Endothelial cell of umbilical vein (primary cell): Measurements from ENCODE around the gene TCERG1. TPM values are rescaled to one million over a fixed set of nuclear protein-coding genes. Genes with fewer than 3 reads are reported as not detected.
"Not testable (repeated sequence)": the region's sequence is repeated elsewhere in the genome, so short reads cannot be mapped to it uniquely, and the experiment has no call there.

Source experiments
- BruUV-seq: library from RNA; stranded (reverse); fragments of 400-500 nt; replicated peaks from 2 replicates; lab custom pipeline; 2021; lab: Mats Ljungman, UMichigan
- CTCF ChIA-PET: fragments of 300-600, 350-600 bp; sonication (Branson Sonifier 250); formaldehyde crosslinking; loops from one replicate; lab custom pipeline; 2021; ENCODE audit warnings: antibody characterized with exemption, inconsistent platforms; lab: Charles Lee
- POLR2A ChIA-PET: fragments of 300-600, 350-600 bp; sonication (Branson Sonifier 250); formaldehyde crosslinking; loops from one replicate; lab custom pipeline; 2021; ENCODE audit warnings: antibody characterized with exemption, inconsistent platforms; lab: Charles Lee
- DNase-seq: peaks from one replicate; pipeline ENCODE4 v3.0.0-alpha.2; 2011; ENCODE audit warnings: low read depth, low spot score
- FAIRE-seq: peaks from 2 replicates; lab custom pipeline; 2011; peaks lifted over from hg19 to GRCh38; lab: Jason Lieb, UNC
- H2AFZ ChIP-seq: 2 replicates; pipeline ENCODE4 v1.6.0; 2012; ENCODE audit warnings: low read depth, low read length, control low read depth, inconsistent platforms
- H3K27ac ChIP-seq: 2 replicates; pipeline ENCODE4 v1.5.1; 2011; ENCODE audit warnings: low read depth, mild to moderate bottlenecking, control low read depth, low read length, moderate library complexity; ENCODE audit not compliant: insufficient read depth
- H3K27me3 ChIP-seq, 2 experiments: 2 replicates each; pipeline versions ENCODE4 v1.6.0 to v1.6.1; 2011; ENCODE audit warnings: low read length in 2 of 2, mixed read lengths in 1 of 2; ENCODE audit not compliant: control insufficient read depth in 2 of 2, insufficient read depth in 2 of 2
- H3K36me3 ChIP-seq, 2 experiments: 2 replicates in 1 of 2; 3 replicates in 1 of 2; pipeline ENCODE4 v1.5.1; 2011; ENCODE audit warnings: low read length in 2 of 2, mild to moderate bottlenecking in 1 of 2, moderate library complexity in 1 of 2; ENCODE audit not compliant: control insufficient read depth in 2 of 2, insufficient read depth in 2 of 2; ENCODE audit errors: extremely low read depth in 1 of 2
- H3K4me1 ChIP-seq: 3 replicates; pipeline ENCODE4 v1.5.1; 2011; ENCODE audit warnings: mild to moderate bottlenecking, low read length; ENCODE audit not compliant: control insufficient read depth, insufficient read depth; ENCODE audit errors: extremely low read depth
- H3K4me2 ChIP-seq: 2 replicates; pipeline ENCODE4 v1.6.1; 2011; ENCODE audit warnings: low read length, control low read depth, mixed read lengths; ENCODE audit not compliant: insufficient read depth
- H3K4me3 ChIP-seq, 3 experiments: fragments of 200-600 bp in 1 of 3; sonication (generic), shearing (Covaris generic) in 1 of 3; replicated peaks in 1 of 3; 2 replicates each; pipeline ENCODE4 v1.5.1; 2011 to 2016; ENCODE audit warnings: control low read depth in 3 of 3, low read length in 3 of 3, mild to moderate bottlenecking in 2 of 3, inconsistent platforms in 1 of 3, low read depth in 1 of 3, moderate library complexity in 1 of 3; ENCODE audit not compliant: insufficient read depth in 1 of 3
- H3K79me2 ChIP-seq: 2 replicates; pipeline ENCODE4 v1.6.0; 2012; ENCODE audit warnings: low read length, inconsistent platforms; ENCODE audit not compliant: control insufficient read depth, insufficient read depth
- H3K9ac ChIP-seq: replicated peaks from 2 replicates; pipeline ENCODE3; 2011; ENCODE audit warnings: low read length, control low read depth; ENCODE audit not compliant: insufficient read depth; ENCODE audit errors: extremely low read depth
- H3K9me1 ChIP-seq: replicated peaks from 3 replicates; pipeline ENCODE4 v1.6.0; 2011; ENCODE audit warnings: mild to moderate bottlenecking, low read length; ENCODE audit not compliant: control insufficient read depth, insufficient read depth; ENCODE audit errors: extremely low read depth
- H3K9me3 ChIP-seq: replicated peaks from 2 replicates; pipeline ENCODE4 v1.5.1; 2012; ENCODE audit warnings: low read length, inconsistent platforms; ENCODE audit not compliant: control insufficient read depth, insufficient read depth
- H4K20me1 ChIP-seq: replicated peaks from 2 replicates; pipeline ENCODE3; 2011; ENCODE audit warnings: mild to moderate bottlenecking, low read length; ENCODE audit not compliant: control insufficient read depth, insufficient read depth; ENCODE audit errors: extremely low read depth
- EZH2 ChIP-seq: IDR thresholded peaks from 2 replicates; pipeline ENCODE4 v1.6.1; 2012; ENCODE audit warnings: borderline replicate concordance, low read depth, mild to moderate bottlenecking, moderate library complexity, low read length, inconsistent platforms; ENCODE audit not compliant: severe bottlenecking
- FOS ChIP-seq: IDR thresholded peaks from 2 replicates; pipeline ENCODE4 v1.6.1; 2011; ENCODE audit warnings: mild to moderate bottlenecking, low read length, moderate library complexity, borderline replicate concordance; ENCODE audit not compliant: insufficient read depth
- GATA2 ChIP-seq: IDR thresholded peaks from 2 replicates; pipeline ENCODE4 v1.7.0; 2011; ENCODE audit warnings: low read depth, mild to moderate bottlenecking, moderate library complexity, mixed read lengths, low read length; ENCODE audit not compliant: insufficient read length, insufficient read depth
- JUN ChIP-seq: IDR thresholded peaks from 2 replicates; pipeline ENCODE4 v1.6.1; 2011; ENCODE audit warnings: borderline replicate concordance, low read depth; ENCODE audit not compliant: insufficient read length, insufficient read depth
- MAX ChIP-seq: IDR thresholded peaks from 2 replicates; pipeline ENCODE4 v1.6.1; 2011; ENCODE audit not compliant: insufficient read depth, insufficient read length
- MYC ChIP-seq: IDR thresholded peaks from one replicate; pipeline ENCODE4 v1.6.1; 2011; ENCODE audit warnings: mild to moderate bottlenecking, low read depth, low read length
- POLR2A ChIP-seq: IDR thresholded peaks from 2 replicates; pipeline ENCODE4 v1.6.1; 2012; ENCODE audit warnings: low read depth, mild to moderate bottlenecking, control low read depth, low read length
- POLR2AphosphoS5 ChIP-seq: IDR thresholded peaks from 2 replicates; pipeline ENCODE4 v1.6.1; 2012; ENCODE audit warnings: low read depth, mild to moderate bottlenecking, control low read depth, low read length, moderate library complexity; ENCODE audit not compliant: insufficient read depth
- dilution Hi-C: fragments of 300-500 bp; cut with MboI; formaldehyde crosslinking; loops from one replicate; pipeline ENCODE4 v1.15.0; 2019; ENCODE audit warnings: low sequenced_read_pairs; ENCODE audit not compliant: extremely low pct_ligation_motif_present
- intact Hi-C: fragments of 100-400 bp; cut with micrococcal nuclease; formaldehyde crosslinking; loops from one replicate; pipeline ENCODE4 v1.10.0; 2022
- polyA plus RNA-seq, 4 experiments: library from polyadenylated mRNA; depleted of rRNA in 3 of 4; stranded (reverse) in 3 of 4; unstranded in 1 of 4; fragments of >200 nt; gene quantifications; 2 replicates each; pipeline versions ENCODE4 v1.2.1 to v1.2.3, GENCODE V29; 2011 to 2012; ENCODE audit warnings: missing spikeins in 1 of 4
- total RNA-seq: library from RNA; stranded (reverse); gene quantifications from 2 replicates; pipeline ENCODE4 v1.2.3, GENCODE V29; 2021
- TF ChIP-seq, protein P1 (sequence below), 2 donors: IDR thresholded peaks; 1 replicate in 1 of 2; 2 replicates in 1 of 2; pipeline ENCODE4 v1.5.1; 2011; ENCODE audit warnings: low read length in 2 of 2, mild to moderate bottlenecking in 2 of 2, moderate library complexity in 2 of 2, control low read depth in 1 of 2, inconsistent platforms in 1 of 2, low read depth in 1 of 2; ENCODE audit not compliant: insufficient read depth in 1 of 2; ENCODE audit errors: extremely low read depth in 1 of 2

The TCERG1 gene
- total and polyA plus RNA-seq, 2 donors (not counting 3 experiments of a cell fraction or from before 2014, with no cell fraction given), result 71.4 to 98.4 TPM

DNA sequence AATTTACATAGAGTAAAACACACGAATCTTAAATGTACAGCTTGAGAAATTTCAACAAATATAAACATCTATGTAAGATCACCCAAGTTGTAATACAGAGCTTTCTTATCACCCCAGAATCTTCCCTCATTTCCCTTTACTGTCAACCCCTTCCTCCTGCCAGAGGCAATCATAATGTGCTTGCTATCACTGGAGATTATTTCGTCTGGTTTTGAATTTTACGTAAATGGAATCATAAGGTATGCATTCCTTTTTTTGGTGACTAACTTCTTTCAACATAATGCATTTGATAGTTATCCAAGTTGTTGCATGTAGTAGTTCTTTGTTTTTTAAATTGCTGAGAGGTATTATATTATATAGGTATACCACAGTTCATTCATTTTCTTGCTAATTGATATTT, 106.3 kb downstream of the TCERG1 start:
- TF ChIP-seq MYC, result no peak
- no peak for TF ChIP-seq JUN
- TF ChIP-seq, protein P1, sequence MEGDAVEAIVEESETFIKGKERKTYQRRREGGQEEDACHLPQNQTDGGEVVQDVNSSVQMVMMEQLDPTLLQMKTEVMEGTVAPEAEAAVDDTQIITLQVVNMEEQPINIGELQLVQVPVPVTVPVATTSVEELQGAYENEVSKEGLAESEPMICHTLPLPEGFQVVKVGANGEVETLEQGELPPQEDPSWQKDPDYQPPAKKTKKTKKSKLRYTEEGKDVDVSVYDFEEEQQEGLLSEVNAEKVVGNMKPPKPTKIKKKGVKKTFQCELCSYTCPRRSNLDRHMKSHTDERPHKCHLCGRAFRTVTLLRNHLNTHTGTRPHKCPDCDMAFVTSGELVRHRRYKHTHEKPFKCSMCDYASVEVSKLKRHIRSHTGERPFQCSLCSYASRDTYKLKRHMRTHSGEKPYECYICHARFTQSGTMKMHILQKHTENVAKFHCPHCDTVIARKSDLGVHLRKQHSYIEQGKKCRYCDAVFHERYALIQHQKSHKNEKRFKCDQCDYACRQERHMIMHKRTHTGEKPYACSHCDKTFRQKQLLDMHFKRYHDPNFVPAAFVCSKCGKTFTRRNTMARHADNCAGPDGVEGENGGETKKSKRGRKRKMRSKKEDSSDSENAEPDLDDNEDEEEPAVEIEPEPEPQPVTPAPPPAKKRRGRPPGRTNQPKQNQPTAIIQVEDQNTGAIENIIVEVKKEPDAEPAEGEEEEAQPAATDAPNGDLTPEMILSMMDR (IDR thresholded peaks at IDR 0.05; ENCODE audit: extremely low read depth in 1 of 2, insufficient read depth in 1 of 2, low read depth in 1 of 2, low read length in 2 of 2), result no peak
- TF ChIP-seq POLR2AphosphoS5, result no peak
- no peak for TF ChIP-seq POLR2A
- no peak for TF ChIP-seq FOS
- TF ChIP-seq EZH2, result no peak
- no peak for TF ChIP-seq GATA2
- TF ChIP-seq MAX, result no peak
- no peak for FAIRE-seq
- intact Hi-C loops, result no loop called here
- H3K4me3 ChIP-seq, result no peak overlapping the region
- POLR2A ChIA-PET, result no interaction called here
- no peaks in the 10 kb centered on the region for H3K9me1 ChIP-seq
- no peaks in the 10 kb centered on the region for H3K79me2 ChIP-seq
- no peaks in the 10 kb centered on the region for H3K36me3 ChIP-seq
- no peak for DNase-seq
- H3K9ac ChIP-seq, result no peak overlapping the region
- H3K27me3 ChIP-seq, result no peaks in the 10 kb centered on the region
- H3K4me2 ChIP-seq, result no peak overlapping the region
- H2AFZ ChIP-seq, result no peak overlapping the region
- dilution Hi-C loops, result no loop called here
- BruUV-seq, result no TSS peak
- H4K20me1 ChIP-seq, result no peaks in the 10 kb centered on the region
- CTCF ChIA-PET, result interaction anchor here (1.2 to 1.6 kb wide), 2 partner anchors 12 to 412 kb away, joined by 3 to 4 read pairs; no protein-coding TSS in a partner anchor
- H3K27ac ChIP-seq, result no peak overlapping the region
- H3K9me3 ChIP-seq, result no peaks in the 10 kb centered on the region
- H3K4me1 ChIP-seq, result no peaks in the 10 kb centered on the region

DNA sequence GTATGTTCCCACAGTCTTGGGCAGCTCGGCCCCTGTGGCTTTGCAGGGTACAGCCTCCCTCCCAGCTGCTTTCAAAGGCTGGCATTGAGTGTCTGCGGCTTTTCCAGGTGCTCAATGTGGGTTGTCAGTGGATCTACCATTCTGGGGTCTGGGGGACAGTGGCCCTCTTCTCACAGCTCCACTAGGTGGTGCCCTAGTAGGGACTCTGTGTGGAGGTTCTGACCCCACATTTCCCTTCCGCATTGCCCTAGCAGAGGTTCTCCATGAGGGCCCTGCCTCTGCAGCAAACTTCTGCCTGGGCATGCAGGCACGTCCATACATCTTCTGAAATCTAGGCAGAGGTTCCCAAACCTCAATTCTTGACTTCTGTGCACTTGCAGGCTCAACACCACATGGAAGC, 109.8 kb downstream of the TCERG1 start:
- CTCF ChIA-PET, result not testable (repeated sequence)

More for the DNA sequence above, 109.8 kb downstream of the TCERG1 start:
- H2AFZ ChIP-seq, H3K27me3 ChIP-seq, dilution Hi-C loops, BruUV-seq, H3K79me2 ChIP-seq, FAIRE-seq, H3K36me3 ChIP-seq, H3K9me1 ChIP-seq, H3K9ac ChIP-seq, intact Hi-C loops, DNase-seq, H3K27ac ChIP-seq, H3K4me1 ChIP-seq, H3K4me2 ChIP-seq, H4K20me1 ChIP-seq, H3K4me3 ChIP-seq, H3K9me3 ChIP-seq, POLR2A ChIA-PET: not testable (repeated sequence)
